Measurements from ENCODE around the gene ASZ1. TPM values are rescaled to one million over a fixed set of nuclear protein-coding genes. Genes with fewer than 3 reads are reported as not detected.

Gene ASZ1
- total and polyA plus RNA-seq, 2 of the 4 experiments (the other 2 are of a cell fraction) = not detected

GRCh38 chr7:117319181-117319580 is 108.1 kb downstream of the ASZ1 start:
- no peak overlapping the region for H3K27ac ChIP-seq (ENCODE audit: insufficient read depth, low read length)
- no peak overlapping the region for H3K18ac ChIP-seq (ENCODE audit: low read depth, low read length)
- no peak overlapping the region for H2AFZ ChIP-seq (replicated peaks; ENCODE audit: low read length, poor library complexity)
- no peak overlapping the region for H4K8ac ChIP-seq (ENCODE audit: low read depth in 2 of 2, low read length in 2 of 2)
- H3K4me2 ChIP-seq (ENCODE audit: low read depth, low read length) = no peak overlapping the region
- H2BK20ac ChIP-seq (ENCODE audit: low read depth, low read length) = no peak overlapping the region
- peaks cover 14% of the 10 kb centered on the region; the same call in 1 of the 2 replicates for H3K36me3 ChIP-seq (ENCODE audit: control insufficient read depth, insufficient read depth, low read length)
- no peak overlapping the region for H2BK5ac ChIP-seq (ENCODE audit: low read depth, low read length, poor library complexity, severe bottlenecking)
- H2BK120ac ChIP-seq (ENCODE audit: low read depth, low read length) = no peak overlapping the region
- no peak overlapping the region for H3K9ac ChIP-seq (ENCODE audit: low read depth, low read length)
- WGBS, 2 experiments (ENCODE audit: extremely low coverage in 2 of 2, insufficient read length in 1 of 2) = no CpG with 5 or more reads among the region's 3 CpGs
- dilution Hi-C loops (cut with HindIII; ENCODE audit: low sequenced_read_pairs, unreplicated experiment) (no loop called here), intact Hi-C loops (cut with micrococcal nuclease) (loop anchor here (10.0 kb wide), 1 partner anchor 396 kb away; no protein-coding TSS in a partner anchor), in situ Hi-C loops (cut with MboI; ENCODE audit: low sequenced_read_pairs) (no loop called here)
- H3K4ac ChIP-seq (ENCODE audit: low read depth, low read length) = no peak overlapping the region
- no peaks in the 10 kb centered on the region for H3K79me1 ChIP-seq (ENCODE audit: low read depth in 1 of 2, low read length in 2 of 2)
- no peak overlapping the region for H3K23ac ChIP-seq (ENCODE audit: low read depth, low read length)
- no peak overlapping the region for H3K14ac ChIP-seq (replicated peaks; ENCODE audit: low read depth, low read length)
- no peak for DNase-seq
- H3K56ac ChIP-seq (ENCODE audit: extremely low read depth, insufficient read depth, low read length) = no peak overlapping the region
- H2AK9ac ChIP-seq (replicated peaks; ENCODE audit: low read depth, low read length, poor library complexity) = no peak overlapping the region
- ChIA-PET CTCF (no interaction called here), POLR2A (ENCODE audit: unreplicated experiment) (interaction anchor here (0.6 kb wide), 1 partner anchor 392 kb away, joined by 10 read pairs; no protein-coding TSS in a partner anchor)
- no peaks in the 10 kb centered on the region for H4K20me1 ChIP-seq (ENCODE audit: insufficient read depth, low read length)
- ATAC-seq (ENCODE audit: low read depth) = no peak
- H4K5ac ChIP-seq (ENCODE audit: low read depth, low read length) = no peak overlapping the region
- no TSS peak for BruUV-seq (replicated peaks)
- peaks cover 7% of the 10 kb centered on the region; the same call in 1 of the 2 replicates for H3K4me1 ChIP-seq (ENCODE audit: control insufficient read depth, insufficient read depth, low read length)
- H3K9me3 ChIP-seq (ENCODE audit: control insufficient read depth, insufficient read depth, low read length) = peaks cover 6% of the 10 kb centered on the region; the same call in 1 of the 2 replicates
- H3K4me3 ChIP-seq (ENCODE audit: insufficient read depth, low read depth, low read length) = no peak overlapping the region
- H3K27me3 ChIP-seq (ENCODE audit: control insufficient read depth, insufficient read depth, low read length) = peaks cover 30% of the 10 kb centered on the region
- H2BK15ac ChIP-seq (ENCODE audit: low read depth, low read length) = no peak overlapping the region
- H3K9me1 ChIP-seq (ENCODE audit: insufficient read depth, low read length) = no peaks in the 10 kb centered on the region
- no peak for TF ChIP-seq RFX5 (IDR thresholded peaks at IDR 0.05; ENCODE audit: low read depth, low read length)
- TF ChIP-seq MAZ (IDR thresholded peaks at IDR 0.05; ENCODE audit: borderline replicate concordance, low read depth, low read length) = no peak
- no peak for TF ChIP-seq BHLHE40 (IDR thresholded peaks at IDR 0.05; ENCODE audit: low read depth, low read length)
- no peak for TF ChIP-seq POLR2A (IDR thresholded peaks at IDR 0.05; ENCODE audit: low read depth, low read length)
- TF ChIP-seq USF2 (IDR thresholded peaks at IDR 0.05; ENCODE audit: low read depth, low read length) = no peak
- TF ChIP-seq ELK1 (IDR thresholded peaks at IDR 0.05; ENCODE audit: borderline replicate concordance, low read depth, low read length) = no peak
- no peak for TF ChIP-seq MXI1 (IDR thresholded peaks at IDR 0.05; ENCODE audit: borderline replicate concordance, low read depth, low read length)
- H2AK5ac ChIP-seq (ENCODE audit: low read depth, low read length) = no peak overlapping the region
- no peak overlapping the region for H4K91ac ChIP-seq (ENCODE audit: insufficient read depth, low read depth, low read length)
